ENCODE data around the gene PTPA.
A peak's percentile ranks its signal among the peaks of the same experiment; 100 is the strongest.

The PTPA gene

DNA sequence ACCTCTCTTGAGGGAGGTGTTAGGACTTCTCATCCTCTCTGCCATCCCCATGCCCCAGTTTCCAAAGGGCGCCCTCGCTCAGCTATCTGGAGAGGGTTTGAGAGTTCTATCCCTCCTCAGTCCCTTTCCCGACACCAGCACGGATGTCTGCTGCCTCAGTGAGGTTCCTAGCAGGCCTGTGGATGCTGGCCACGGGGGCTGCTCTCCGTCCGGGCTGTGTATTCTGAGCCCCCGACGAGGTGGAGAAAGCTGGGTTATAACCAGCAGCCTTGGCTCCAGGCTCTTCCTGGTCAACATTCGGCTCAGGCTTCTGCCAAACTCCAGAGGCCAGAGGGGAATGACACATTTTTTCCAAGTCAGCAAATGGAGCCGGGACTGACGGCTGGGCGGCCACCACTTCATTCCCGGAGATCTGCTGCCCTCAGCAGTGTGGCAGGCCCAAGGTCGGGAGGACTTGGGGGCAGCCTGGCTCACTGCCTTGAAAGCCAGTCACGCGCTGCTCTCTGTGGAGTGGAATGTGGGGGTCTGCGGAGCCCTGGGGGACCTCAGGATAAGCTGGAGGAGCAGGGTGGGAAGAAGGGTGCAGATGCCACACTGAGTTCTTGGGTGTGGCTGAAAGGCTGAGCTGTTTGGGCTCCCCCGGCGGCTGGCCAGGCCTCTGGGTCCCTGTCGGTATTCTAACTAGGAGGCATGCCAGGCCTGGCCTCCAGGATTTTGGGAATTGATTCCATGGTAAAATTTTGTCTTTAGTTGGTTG is 27.4 kb downstream of the PTPA start:
- DNase-seq, result no peak

DNA sequence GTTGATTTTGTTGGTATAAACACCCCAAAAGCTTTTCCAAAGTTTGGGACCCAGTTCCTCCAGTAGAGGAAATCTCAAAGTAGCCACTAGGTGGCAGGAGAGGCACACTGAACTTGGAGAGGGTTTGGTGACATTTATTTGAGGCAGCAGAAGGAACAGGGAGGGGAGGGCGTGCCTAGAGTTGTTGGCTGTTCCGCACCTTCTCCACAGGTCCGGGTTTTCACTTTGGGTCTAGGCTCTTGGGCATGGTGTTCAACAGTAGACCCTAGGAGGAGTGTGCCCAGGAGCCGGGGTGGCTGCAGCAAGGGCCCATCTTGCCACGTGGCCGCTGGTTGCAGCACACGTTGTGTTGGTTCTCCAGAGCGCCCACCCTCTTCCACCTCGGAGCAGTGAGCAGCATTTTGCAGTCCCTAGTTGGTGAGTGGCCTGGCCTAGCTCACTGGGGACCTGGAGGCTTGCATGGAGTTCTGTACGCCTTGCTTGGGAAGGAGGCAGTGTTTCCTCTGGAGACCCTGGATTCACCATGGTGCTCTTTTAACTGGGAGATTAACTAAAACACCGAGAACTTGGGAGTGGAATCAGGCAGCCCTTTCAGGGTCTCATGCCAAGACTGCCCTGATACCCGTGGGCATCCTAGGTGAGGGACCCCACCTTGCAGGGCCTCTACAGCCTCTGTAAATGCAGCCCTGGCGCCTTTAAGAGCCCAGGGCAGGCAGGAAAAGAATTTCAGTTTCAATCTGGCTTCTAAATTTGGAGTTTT is 28.2 kb downstream of the PTPA start:
- peak; percentile 88 for DNase-seq

DNA sequence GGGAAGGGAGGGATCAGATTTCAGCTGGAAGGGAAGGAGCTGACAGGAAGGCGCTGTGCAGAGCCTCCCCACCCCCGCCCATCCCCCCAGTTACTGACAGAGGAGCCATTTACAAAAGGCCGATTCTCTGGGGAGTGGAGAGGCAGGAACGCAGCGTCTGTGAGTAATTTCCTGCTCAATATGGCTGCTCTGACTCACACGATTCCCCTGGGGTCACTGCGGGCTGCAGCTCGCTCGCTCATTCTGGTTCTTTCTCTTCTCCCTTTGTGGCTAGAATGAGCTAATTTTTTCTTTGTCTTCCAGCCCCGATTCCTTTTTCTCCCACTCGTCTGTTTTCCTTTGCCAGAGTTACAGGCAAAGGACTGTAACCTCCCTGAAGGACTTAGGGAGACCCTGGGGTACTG is 28.8 kb downstream of the PTPA start:
- DNase-seq, result peak; percentile 94

DNA sequence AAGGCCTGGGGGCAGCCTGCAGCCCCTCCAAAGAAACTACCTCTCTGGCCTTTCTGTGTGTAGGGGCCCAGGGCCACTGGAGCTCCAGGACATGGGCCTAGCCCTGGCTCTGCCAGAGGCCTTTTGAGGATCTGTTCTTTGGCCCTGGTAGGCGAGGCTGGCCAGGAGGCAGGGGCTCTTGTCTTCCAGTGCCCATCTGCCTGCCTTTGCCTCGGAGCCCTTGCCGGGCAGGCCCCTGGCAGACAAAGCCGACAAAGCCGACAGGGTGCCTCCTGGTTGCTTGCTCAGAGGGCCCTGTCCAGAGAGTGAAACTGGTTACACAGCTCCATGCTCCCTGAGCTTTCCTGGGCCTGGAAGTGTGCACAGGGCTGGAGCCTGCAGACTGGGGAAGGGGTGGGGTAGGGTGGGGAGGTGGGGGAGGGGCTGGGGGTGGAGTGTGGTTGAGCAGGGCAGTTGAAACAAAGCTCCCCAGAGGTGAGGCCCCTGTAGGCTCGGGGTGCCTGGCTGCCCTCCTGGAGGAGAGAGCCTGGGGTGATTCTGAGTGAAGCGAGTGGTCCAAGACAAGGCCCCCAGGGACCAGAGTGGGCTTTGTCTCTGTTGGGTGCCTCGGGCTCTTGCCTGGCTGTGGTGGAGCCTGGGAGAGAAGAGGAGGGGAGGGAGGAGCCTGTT is 29.3 kb downstream of the PTPA start:
- peak; percentile 12 for DNase-seq

DNA sequence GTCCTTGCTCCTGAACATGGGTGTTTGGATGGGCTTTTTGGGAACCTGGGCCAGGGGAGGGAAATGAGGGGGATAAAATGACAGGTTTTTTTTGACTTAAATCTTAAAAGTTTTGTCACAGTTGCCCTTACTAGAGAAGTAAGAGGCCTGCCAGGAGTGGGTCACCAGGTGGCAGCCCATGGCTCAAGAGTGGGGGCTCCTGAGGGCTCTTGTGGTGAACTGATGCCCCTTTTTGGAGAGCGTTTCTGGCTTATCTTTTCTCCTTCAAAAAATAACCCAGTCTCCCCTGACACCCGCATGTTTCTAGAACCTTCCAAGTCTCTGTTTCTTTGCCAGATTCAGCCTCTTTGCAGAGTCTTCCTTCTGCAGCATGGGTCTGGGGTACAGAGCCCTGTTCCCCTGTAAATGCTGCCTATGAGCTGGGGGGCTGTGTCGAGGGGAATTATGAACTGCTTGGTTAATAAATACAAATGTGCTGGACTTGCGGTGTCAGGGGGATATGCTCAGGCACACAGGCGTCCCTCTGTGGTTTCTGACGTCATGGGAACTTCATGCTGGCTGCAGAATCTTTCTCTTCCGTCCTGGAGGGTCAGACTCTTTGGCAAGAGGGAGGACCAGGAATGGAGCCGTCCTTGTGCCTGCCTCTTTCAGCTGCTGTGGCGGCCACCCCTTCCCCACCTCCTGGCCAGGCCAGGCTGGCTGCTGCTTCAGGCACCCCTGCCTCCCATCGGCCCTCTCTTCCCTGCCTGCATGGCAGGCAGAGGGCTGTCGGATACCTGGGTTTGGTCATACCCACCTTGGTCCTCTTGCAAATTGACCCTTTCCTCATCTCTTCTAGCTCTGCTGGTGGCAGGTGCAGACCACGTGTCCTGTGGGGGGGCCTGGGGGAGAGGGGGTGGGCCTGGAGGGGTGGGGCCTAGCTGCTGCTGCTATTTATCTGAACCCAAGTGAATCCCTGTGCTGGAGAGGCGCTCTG is 30.1 kb downstream of the PTPA start:
- DNase-seq, result peak; percentile 27

DNA sequence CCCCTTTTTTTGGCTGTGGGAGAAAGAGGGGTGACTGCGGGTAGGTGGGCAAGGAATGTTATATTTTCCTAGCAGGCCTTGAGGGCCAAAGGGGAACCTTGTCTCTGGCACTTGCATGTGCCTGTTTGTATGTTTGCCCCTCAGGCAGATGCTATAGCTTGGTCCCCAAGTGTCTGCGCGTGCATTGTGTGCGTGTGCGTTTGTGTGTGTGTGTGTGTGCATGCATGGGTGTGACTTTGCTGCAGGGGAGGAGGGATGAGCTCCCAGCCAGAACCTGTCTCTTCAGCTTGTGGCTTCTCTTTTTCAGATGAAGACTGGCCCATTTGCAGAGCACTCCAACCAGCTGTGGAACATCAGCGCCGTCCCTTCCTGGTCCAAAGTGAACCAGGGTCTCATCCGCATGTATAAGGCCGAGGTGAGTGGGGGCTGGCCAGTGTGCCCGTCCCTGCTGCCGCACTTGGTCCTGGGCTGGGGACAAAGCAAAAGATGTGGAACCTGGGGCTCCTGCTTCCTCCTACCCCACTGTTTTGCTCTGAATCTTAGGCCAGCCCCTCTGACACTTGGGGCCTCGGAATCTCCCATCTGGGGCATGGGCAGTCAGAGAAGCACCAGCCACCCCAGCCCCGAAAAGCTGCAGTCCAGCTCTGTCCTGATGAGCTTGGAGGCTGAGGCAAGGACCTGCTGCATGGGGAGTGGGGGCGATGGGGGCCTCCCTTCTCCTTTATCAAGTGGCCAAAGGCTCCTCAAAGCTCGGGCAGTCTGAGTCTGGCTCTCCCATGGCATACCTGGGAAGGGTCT is 31.1 kb downstream of the PTPA start:
- DNase-seq, result no peak

DNA sequence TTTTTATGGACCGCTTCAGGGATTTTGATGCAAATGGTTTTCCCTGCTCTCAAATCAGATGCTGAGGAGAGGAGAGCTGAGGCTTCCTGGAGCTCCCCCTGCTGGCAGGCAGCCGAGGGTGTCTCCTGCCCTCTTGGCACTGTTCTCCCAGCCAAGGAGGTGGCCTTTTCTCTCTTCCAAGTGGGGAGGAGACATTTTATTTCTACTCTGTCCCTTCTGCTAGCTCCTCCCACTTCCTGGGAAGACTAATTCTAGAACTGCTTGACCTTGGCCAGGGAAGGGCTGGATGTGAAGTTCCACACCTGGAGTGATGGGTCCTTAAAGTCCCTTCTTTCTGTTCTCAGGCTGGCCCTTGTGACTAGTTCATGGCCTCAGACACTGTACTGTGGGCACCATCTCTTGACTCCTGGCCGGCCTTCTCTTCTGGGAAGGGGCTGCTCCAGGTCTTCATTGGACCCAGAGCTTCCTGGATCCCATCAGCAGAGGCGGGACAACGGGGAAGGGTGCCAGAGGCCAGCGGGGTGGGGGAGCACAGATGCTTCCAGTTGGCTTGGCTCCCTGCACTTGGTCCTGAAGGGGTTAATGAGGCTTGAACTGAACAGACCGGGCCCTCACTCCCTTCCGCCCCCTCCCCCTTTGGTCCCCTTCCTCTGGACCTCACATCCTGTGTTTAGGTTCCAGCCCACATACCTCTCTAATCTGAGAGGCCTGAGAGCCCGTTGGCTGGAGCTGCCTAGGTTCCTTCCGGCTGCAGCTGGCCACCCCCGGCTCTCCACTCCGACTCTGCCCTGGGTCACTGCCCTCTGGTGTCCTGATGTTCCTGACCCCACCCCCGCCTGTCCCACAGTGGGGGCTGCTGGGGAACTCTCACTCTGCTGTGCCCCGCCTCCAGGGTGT is 32.1 kb downstream of the PTPA start:
- peak; percentile 72 for DNase-seq

DNA sequence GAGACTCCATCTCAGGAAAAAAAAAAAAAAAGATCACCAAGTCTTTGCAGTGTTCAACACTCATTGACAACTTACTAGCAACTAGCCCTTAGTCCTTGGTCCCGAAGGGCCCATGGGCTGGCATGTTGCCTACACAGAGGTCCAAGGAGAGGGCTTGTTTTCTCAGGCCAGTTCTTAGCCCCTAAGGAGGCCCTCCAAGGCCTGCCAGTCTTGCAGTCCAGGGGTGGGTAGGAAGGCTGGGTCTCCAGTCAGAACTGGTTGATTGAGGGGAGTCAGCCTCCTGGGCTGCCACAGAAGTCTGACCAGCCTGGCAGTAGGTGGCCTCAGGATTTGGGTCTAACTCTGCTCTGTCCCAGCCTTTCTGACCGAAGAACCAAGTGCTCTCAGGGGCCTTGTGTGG is 34.1 kb downstream of the PTPA start:
- DNase-seq, result no peak

DNA sequence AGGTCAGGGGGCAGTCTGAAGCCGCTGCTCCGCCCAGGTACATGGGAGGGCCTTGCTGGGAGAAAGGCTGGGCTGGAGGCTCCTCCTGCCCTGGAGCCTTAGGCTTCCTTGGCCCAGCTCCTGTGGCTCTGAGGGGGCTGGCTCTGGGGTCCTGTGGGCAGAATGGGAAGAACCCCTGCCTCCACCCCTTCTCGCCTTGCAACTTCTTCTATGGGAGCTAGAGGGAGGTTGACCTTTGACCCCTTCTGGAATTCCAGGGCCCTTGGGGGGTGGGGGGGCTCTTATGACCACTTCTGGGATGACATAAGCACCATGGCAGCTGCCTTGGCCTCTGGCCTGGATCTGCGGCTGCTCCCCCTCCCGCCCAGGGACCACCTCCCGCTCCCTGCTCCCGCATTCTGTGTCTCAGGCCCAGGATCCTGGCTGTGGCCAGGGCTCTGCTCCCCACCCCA is 34.7 kb downstream of the PTPA start:
- DNase-seq, result no peak

DNA sequence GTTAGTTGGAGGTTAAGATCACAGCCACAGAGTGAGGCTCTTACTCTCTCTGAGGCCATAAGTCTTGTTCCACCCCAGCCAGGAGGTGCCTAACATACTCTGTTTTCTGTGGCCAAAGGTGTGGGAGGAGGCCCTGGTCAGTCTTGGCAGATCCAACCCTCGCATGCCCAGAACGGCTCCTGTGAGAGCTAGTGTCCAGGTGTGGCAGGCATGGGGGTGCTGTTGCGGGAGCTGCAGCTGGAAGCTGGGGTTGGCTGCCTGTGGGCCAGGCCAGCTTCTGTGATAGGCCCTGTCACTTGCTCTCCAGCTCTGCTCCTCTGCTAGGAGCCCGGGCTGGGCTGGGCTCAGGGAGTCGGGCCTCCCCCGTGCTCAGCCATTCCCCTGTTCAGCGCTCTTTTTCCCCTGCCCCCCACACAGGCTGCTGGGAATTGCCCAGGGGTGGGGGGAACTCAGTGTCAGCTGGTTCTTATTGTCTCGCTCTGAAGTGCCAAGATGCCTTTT is 35.3 kb downstream of the PTPA start:
- no peak for DNase-seq

DNA sequence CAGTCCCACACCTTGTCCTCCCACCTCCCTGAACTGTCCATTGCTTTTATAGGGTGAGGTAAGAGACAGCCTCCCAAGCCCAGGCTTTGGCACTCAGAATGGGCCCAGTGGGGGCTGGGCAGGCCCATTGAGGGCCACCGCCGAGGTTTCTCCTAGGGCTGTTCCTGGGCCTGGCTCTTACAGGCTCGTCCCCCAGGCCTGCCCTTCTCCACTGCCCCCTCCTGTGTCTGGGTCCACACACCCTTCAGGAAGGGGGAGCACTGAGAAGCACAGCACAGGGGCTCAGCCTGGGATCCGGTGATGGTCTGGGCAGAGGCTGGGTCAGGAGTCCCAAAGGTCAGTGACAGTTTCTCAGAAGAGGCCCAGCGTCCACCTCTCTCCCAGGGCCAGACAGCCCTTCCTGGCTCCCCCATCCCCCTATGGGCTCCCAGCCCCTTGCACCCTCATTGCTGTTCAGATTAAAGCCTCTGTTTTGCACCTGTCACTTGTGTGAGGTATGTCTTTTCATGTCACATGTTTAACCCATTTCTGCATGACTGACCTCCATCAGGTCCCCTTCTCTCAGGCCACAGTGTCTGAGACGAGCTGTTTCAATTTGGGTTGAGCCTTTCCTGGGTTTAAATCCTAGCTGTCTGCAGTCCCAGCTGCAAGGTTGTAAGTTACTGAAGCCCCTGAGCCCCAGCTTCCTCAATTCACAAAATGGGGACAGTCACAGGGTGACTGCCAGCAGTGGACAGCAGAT is 37.4 kb downstream of the PTPA start:
- no peak for DNase-seq

DNA sequence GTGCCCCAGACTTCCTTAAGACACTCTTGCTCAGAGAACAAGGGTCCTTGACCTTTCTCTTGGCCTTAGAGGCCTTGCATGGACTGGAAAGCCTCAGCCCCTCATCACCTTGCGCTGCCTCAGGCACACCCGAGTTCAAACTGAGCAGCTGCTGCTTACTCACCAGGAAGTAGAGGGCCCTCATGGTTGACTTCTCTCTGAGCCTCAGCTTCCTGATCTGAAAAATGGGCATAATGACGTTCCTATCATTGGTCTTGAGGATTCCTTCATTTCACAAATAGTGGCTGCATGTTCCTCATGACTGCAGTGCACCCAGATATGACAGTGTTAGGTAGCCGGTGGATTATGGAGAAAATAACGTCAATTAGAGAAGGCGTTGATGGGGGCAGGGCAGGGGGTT is 38.2 kb downstream of the PTPA start:
- DNase-seq, result no peak

DNA sequence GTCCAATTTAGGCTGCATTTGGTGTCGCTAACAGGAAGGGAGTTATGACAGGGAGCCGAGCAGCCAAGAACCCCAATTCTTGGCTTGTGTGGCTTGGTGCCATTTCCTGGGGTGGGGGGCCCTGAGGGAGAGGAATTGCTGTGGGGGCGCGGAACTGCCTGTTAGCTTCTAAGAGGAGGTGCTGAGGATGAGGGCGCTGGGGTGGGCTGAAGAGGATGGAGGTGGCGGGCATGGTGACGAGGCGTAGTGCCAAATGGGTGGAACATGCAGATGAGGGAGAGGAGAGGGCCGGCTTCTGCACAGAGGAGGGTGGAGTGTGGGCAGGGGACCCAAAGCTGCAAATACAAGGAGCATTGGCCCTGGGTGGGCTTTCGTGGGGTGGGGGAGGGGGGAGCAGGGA is 38.9 kb downstream of the PTPA start:
- DNase-seq, result no peak

DNA sequence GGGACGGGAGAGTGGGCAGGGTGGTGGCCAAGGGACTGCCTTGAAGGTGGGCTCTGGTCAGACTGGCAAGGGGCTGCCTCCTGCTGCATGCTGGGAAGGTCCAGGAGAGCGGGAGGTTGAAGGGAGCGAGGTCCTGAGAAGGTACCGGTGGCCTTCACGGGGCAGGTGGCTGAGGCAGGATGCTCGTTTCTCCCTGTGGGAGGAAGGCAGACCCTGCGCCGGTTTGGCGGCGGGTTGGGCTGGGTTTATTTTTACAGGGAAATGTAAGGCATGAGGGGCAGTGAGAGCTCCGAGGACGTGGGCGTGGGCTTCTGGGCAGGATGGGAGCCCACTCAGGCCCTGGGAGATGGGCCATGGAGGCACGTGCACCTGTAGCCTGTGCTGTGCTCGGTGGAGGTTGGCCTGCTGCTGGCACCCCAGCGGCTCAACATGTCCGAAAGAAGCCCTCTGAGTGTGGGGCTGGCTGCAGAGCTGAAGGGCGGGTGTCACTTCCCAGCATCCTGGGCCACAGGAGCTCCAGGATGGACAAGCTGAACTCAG is 39.5 kb downstream of the PTPA start:
- no peak for DNase-seq

DNA sequence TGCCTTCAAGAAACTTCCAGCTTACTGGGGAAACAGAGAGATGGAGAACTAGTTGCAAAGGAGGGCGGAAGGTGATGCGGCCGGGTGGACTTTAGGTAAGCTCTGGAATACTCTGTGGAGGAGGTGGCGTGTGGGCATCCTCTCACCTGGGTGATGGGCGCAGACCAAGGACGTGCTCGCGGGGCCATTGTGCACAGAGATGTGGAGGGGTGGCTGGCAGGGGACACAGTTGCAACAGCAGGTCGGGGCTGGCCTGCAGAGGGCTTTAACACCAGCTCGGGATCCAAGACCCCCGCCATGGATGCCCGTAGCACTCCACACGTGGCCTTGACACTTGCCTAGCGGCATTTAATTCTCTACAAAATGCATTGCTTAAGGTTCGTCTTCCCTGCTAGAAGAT is 40.3 kb downstream of the PTPA start:
- DNase-seq, result no peak

DNA sequence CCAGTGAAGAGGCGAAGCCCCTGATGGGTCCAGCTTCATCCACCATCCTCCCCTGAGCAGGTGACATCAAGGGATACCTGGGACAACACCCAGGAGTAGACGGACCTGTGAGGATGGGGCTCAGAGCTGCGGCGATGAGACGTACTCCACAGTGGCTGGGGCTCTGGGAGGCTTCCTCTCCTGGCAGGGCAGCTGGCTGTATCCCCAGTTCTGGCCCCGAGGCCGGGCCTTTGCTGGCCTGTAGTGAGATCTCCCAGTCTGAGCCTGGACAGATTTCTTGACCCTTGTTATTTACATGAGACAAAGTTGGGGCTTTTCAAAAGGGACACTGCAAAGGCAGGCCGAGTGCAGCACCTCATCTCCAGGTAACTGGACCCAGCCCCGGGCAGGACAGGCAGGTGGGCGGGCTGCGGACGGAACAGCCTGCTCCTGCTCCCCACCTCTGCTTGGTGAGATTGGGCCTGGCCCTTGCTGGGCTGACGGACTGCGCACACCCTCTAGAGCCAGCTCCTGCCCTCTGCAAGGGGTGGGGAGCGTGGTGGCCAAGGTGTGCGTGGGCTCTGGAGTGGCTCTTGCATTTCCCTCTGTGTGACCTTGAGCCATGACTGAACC is 43.8 kb downstream of the PTPA start:
- DNase-seq, result no peak

DNA sequence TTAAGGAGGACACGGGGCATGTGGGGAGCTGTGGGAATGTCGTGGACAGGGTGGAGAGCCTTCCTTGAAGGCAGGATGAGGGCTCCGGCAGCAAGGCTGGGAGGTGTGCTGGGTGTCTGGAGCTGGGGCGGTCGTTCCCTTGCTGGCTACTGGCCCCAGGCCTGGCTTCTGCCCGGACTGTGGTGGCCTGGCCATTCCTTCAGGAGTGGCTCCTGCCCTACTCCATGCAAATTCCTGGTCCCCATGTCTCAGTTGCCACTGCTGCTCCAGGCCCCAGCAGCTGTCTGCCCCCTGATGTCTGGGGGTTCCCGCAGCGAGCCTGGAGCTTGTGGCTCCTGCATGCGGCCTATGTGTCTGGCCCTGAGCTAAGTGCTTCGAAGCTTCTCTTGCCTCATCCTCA is 44.9 kb downstream of the PTPA start:
- DNase-seq, result no peak

DNA sequence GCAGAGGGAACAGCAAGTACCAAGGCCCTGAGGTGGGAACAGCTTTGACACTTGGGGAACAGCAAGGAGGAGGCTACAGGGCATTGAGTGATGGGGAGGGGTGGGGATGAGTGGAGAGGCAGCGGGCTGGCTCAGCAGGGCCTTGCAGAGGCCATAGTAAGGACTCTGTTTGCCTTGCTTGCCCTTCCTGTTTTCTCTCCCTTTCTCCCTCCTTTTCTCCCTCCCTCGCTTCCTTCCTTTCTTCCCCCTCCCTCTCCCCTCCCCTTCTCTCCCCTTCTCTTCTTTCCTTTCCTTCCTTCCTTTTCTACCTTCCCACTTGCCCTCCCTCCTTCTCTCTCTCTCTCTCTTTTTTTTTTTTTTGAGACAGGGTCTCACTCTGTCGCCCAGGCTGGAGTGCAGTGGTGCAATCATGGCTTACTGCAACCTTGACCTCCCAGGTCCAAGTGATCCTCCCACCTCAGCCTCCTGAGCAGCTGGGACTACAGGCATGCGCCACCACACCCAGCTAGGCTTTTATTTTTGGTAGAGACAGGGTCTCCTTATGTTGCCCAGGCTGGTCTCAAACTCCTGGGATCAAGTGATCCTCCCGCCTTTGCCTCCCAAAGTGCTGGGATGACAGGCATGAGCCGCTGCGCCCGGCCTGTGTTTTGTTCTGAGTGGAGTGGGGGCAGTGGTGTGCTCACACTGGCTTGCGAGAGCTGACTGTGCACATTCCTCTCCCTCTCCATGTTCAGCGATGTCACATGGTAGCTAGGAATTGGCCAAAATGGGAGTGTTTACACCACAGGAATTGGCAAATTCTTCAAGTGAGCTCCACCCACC is 49.7 kb downstream of the PTPA start:
- no peak for DNase-seq

Data from activated CD4-positive, alpha-beta T cell treated with anti-CD3 and anti-CD28 coated beads, Interleukin-2, amount 50 U/mL, for 16 hours (primary cell).